K562 (cell line): ENCODE results near the gene CFAP92. TPM values are rescaled to one million over a fixed set of nuclear protein-coding genes. Genes with fewer than 3 reads are reported as not detected.

ENCODE experiments used
- ATAC-seq: fragments of 200-7000 bp; cut with Tn5 transposase; 3 replicates; pipeline ENCODE4 v1.9.1; 2020; ENCODE audit warnings: moderate library complexity
- BruUV-seq: library from RNA; stranded (reverse); fragments of 400-500 nt; replicated peaks from 2 replicates; lab custom pipeline; 2021; lab: Mats Ljungman, UMichigan
- CTCF ChIA-PET: fragments of 300-600 bp; formaldehyde crosslinking; extraction: SDS; loops from one replicate; lab custom pipeline; 2021; ENCODE audit warnings: low intra/inter-chr PET ratio; lab: Yijun Ruan, JAX
- POLR2A ChIA-PET: fragments of 300-600, 350-650 bp; sonication (Branson Sonifier 250); formaldehyde crosslinking; extraction: SDS; loops from one replicate; lab custom pipeline; 2021; ENCODE audit warnings: antibody characterized with exemption, inconsistent platforms; lab: Yijun Ruan, JAX
- DNase-seq, 4 experiments: peaks; one replicate each; pipeline versions ENCODE4 v3.0.0 to v3.0.0-alpha.2; 2011 to 2018; ENCODE audit warnings: low spot score in 3 of 4, mixed read lengths in 3 of 4; ENCODE audit errors: extremely low read depth in 1 of 4
- FAIRE-seq: peaks from 2 replicates; lab custom pipeline; 2011; peaks lifted over from hg19 to GRCh38; lab: Jason Lieb, UNC
- H2AFZ ChIP-seq: 2 replicates; pipeline ENCODE4 v1.6.0; 2011; ENCODE audit warnings: low read depth, low read length, control low read depth, inconsistent platforms
- H3K27ac ChIP-seq: fragments of 200-600 bp; 3 replicates; pipeline ENCODE4 v1.8.0; 2011; ENCODE audit warnings: low read depth, mild to moderate bottlenecking, control low read depth, inconsistent platforms, low read length, moderate library complexity, mixed read lengths; ENCODE audit errors: extremely low read depth
- H3K27me3 ChIP-seq, 2 experiments: fragments of 300-600 bp in 1 of 2; 2 replicates in 1 of 2; 3 replicates in 1 of 2; pipeline versions ENCODE4 v1.6.0 to v1.8.0; 2011; ENCODE audit warnings: inconsistent platforms in 2 of 2, low read length in 2 of 2, mild to moderate bottlenecking in 1 of 2, mixed read lengths in 1 of 2, moderate library complexity in 1 of 2; ENCODE audit not compliant: control insufficient read depth in 2 of 2, insufficient read depth in 2 of 2
- H3K36me3 ChIP-seq: fragments of 300-600 bp; 3 replicates; pipeline ENCODE4 v1.8.0; 2011; ENCODE audit warnings: mild to moderate bottlenecking, low read length, inconsistent platforms; ENCODE audit not compliant: control insufficient read depth, insufficient read depth
- H3K4me1 ChIP-seq, 2 experiments: fragments of 200-600 bp in 1 of 2; replicated peaks in 1 of 2; 2 replicates in 1 of 2; 3 replicates in 1 of 2; pipeline versions ENCODE4 v1.5.1 to v1.8.0; 2011; ENCODE audit warnings: inconsistent platforms in 2 of 2, low read length in 2 of 2, mild to moderate bottlenecking in 1 of 2, mixed read lengths in 1 of 2, moderate library complexity in 1 of 2; ENCODE audit not compliant: control insufficient read depth in 2 of 2, insufficient read depth in 2 of 2
- H3K4me2 ChIP-seq: 2 replicates; pipeline ENCODE4 v1.6.1; 2011; ENCODE audit warnings: low read length, control low read depth, inconsistent platforms, mixed read lengths; ENCODE audit not compliant: insufficient read depth
- H3K4me3 ChIP-seq: fragments of 200-600 bp; sonication (generic), shearing (Covaris generic); 2 replicates; pipeline ENCODE4 v1.5.1; 2016; ENCODE audit warnings: control low read depth, inconsistent platforms
- H3K79me2 ChIP-seq: fragments of 200-600 bp; 3 replicates; pipeline ENCODE4 v1.8.0; 2011; ENCODE audit warnings: low read length, inconsistent platforms; ENCODE audit not compliant: control insufficient read depth, insufficient read depth
- H3K9ac ChIP-seq, 2 experiments: 2 replicates each; pipeline versions ENCODE4 v1.6.0 to v1.6.1; 2011; ENCODE audit warnings: low read depth in 2 of 2, low read length in 2 of 2, control low read depth in 1 of 2, inconsistent platforms in 1 of 2, mild to moderate bottlenecking in 1 of 2, mixed read lengths in 1 of 2; ENCODE audit not compliant: insufficient read depth in 1 of 2
- H3K9me1 ChIP-seq: one replicate; pipeline ENCODE4 v1.6.0; 2011; ENCODE audit warnings: inconsistent platforms, mild to moderate bottlenecking, low read length, moderate library complexity; ENCODE audit not compliant: control insufficient read depth, insufficient read depth
- H3K9me3 ChIP-seq: replicated peaks from 2 replicates; pipeline ENCODE4 v1.5.1; 2011; ENCODE audit warnings: low read depth, low read length, inconsistent platforms; ENCODE audit not compliant: control insufficient read depth, insufficient read depth
- H4K20me1 ChIP-seq: replicated peaks from 2 replicates; pipeline ENCODE4 v1.6.1; 2011; ENCODE audit warnings: low read length, inconsistent platforms, mixed read lengths; ENCODE audit not compliant: control insufficient read depth, insufficient read depth
- BRCA1 ChIP-seq, 2 experiments: fragments of 450-650 bp in 1 of 2; sonication (generic) in 1 of 2; formaldehyde crosslinking in 1 of 2; IDR thresholded peaks; 2 replicates each; pipeline versions ENCODE4 v1.5.0 to v1.6.1; 2017 to 2020; ENCODE audit warnings: mild to moderate bottlenecking in 1 of 2, missing genetic modification reagents in 1 of 2
- GATA2 ChIP-seq: sonication (generic); formaldehyde crosslinking; IDR thresholded peaks from 2 replicates; pipeline ENCODE4 v1.4.0; 2020; ENCODE audit warnings: mild to moderate bottlenecking, missing genetic modification reagents
- NFYB ChIP-seq: IDR thresholded peaks from 2 replicates; pipeline ENCODE4 v1.6.1; 2011; ENCODE audit warnings: mild to moderate bottlenecking, moderate library complexity; ENCODE audit not compliant: insufficient read length; ENCODE audit errors: extremely low read depth
- PYGO2 ChIP-seq: fragments of 450-650 bp; IDR thresholded peaks from 2 replicates; pipeline ENCODE4 v1.6.1; 2016; ENCODE audit warnings: mild to moderate bottlenecking, missing genetic modification characterization, moderate library complexity, missing compliant biosample characterization
- RBM39 ChIP-seq: fragments of 200-400 bp; formaldehyde crosslinking; optimal IDR thresholded peaks from 2 replicates; pipeline ENCODE3; 2018; ENCODE audit warnings: low read depth, low read length
- RFX1 ChIP-seq: fragments of 450-650 bp; IDR thresholded peaks from 2 replicates; pipeline ENCODE4 v1.6.1; 2016; ENCODE audit warnings: mild to moderate bottlenecking, moderate library complexity
- RUNX1 ChIP-seq: sonication (generic); IDR thresholded peaks from 2 replicates; pipeline ENCODE4 v1.6.1; 2016; ENCODE audit warnings: antibody characterized with exemption, low read depth
- SUPT5H ChIP-seq: fragments of 450-650 bp; IDR thresholded peaks from 2 replicates; pipeline ENCODE4 v1.6.1; 2016
- ZNF318 ChIP-seq, 2 experiments: fragments of 450-650 bp; IDR thresholded peaks; 2 replicates each; pipeline ENCODE4 v1.6.1; 2016; ENCODE audit warnings: mild to moderate bottlenecking in 2 of 2, borderline replicate concordance in 1 of 2, low read depth in 1 of 2, moderate library complexity in 1 of 2
- WGBS: fragments of 100-300 bp; shearing (Covaris generic); methylation state at CpG from one replicate; pipeline ENCODE4 v1.1.6; 2016; ENCODE audit warnings: low coverage, mixed read lengths; ENCODE audit not compliant: insufficient coverage; ENCODE audit errors: missing lambda C conversion rate; 5-methylcytosine and 5-hydroxymethylcytosine counted together
- in situ Hi-C: fragments of 300-500 bp; cut with MboI; formaldehyde crosslinking; loops from 4 replicates; pipeline ENCODE4 v1.15.0; 2018; ENCODE audit warnings: inconsistent platforms, mixed read lengths
- intact Hi-C: fragments of 100-400 bp; cut with micrococcal nuclease; formaldehyde crosslinking; loops from 2 replicates; pipeline ENCODE4 v1.14.2; 2022
- polyA plus RNA-seq, 8 experiments: library from polyadenylated mRNA; depleted of rRNA in 4 of 8; stranded (reverse) in 5 of 8; unstranded in 3 of 8; fragments of >200 nt; fragmentation: Nextera tagmentation in 2 of 8; fragmentation: Illumina TruSeq in 1 of 8; extraction: Ambion mirVana in 2 of 8; extraction: Trizol in 1 of 8; gene quantifications; 2 replicates each; pipeline versions ENCODE4 v1.2.1 to v1.2.3, GENCODE V29; 2011 to 2014; ENCODE audit warnings: inconsistent platforms in 1 of 8, missing spikeins in 1 of 8
- total RNA-seq, 7 experiments: library from RNA; depleted of rRNA in 6 of 7; stranded (reverse); fragments of >200 nt in 6 of 7; fragmentation: Illumina TruSeq in 2 of 7; extraction: Trizol in 2 of 7; gene quantifications; 2 replicates each; pipeline versions ENCODE4 v1.2.1 to v1.2.3, GENCODE V29; 2011 to 2021; ENCODE audit warnings: low replicate concordance in 1 of 7
- TF ChIP-seq, protein P1 (sequence below): sonication (generic); formaldehyde crosslinking; IDR thresholded peaks from 2 replicates; pipeline ENCODE4 v1.8.0; 2022; ENCODE audit warnings: missing genetic modification reagents, mild to moderate bottlenecking, moderate library complexity, borderline replicate concordance

The CFAP92 gene
- total and polyA plus RNA-seq, 9 of the 15 experiments (the other 6 are each of a cell fraction or from before 2014, with no cell fraction given) = 0.06 to 0.62 (median 0.36) TPM

DNA sequence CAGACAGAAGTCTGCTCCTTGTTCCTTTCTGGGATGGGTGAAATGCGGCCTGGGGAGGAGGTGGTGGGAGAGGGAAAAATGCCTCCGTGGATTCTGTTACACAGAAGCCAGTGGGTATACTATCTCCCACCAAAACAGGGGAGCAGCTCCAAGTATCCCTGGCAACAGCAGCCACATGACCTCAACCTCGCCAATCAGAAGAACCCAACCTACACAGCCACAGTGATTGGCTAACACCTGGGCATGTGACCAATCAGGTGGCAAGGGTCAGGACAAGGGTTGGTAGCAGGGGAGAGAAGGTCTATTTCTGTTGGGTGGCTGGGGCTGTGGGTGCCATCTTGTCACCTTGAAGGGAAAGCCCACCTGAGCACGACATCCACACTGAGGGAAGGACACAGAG is 123.5 kb downstream of the CFAP92 start:
- H3K36me3 ChIP-seq = no peaks in the 10 kb centered on the region
- H3K27ac ChIP-seq = no peak overlapping the region
- H3K79me2 ChIP-seq = no peaks in the 10 kb centered on the region
- 57% methylated on average over 4 of the region's 4 CpGs for WGBS
- no peaks in the 10 kb centered on the region for H4K20me1 ChIP-seq
- no peak overlapping the region for H3K9ac ChIP-seq
- no peak overlapping the region for H2AFZ ChIP-seq
- no peaks in the 10 kb centered on the region for H3K27me3 ChIP-seq
- peaks cover 4 to 17% of the 10 kb centered on the region in 2 experiments; a peak in 4 of 5 replicates for H3K4me1 ChIP-seq
- no peak overlapping the region for H3K4me2 ChIP-seq
- H3K9me3 ChIP-seq = no peaks in the 10 kb centered on the region
- ATAC-seq = no peak
- in situ Hi-C loops (no loop called here), intact Hi-C loops (no loop called here)
- POLR2A ChIA-PET = interaction anchor here (0.8 to 1.0 kb wide), 2 partner anchors 9 to 13 kb away, joined by 3 to 4 read pairs; partner anchors contain the start of gene ACAD9
- no peaks in the 10 kb centered on the region for H3K9me1 ChIP-seq
- BruUV-seq = no TSS peak
- FAIRE-seq = no peak
- no peak overlapping the region for H3K4me3 ChIP-seq
- peak in 1 of 4 experiments; percentile 15 for DNase-seq
- CTCF ChIA-PET = no interaction called here
- peak; percentile 51; the same call in 1 of the 2 replicates for TF ChIP-seq RFX1
- TF ChIP-seq ZNF318 (IDR thresholded peaks at IDR 0.05; ENCODE audit: borderline replicate concordance in 1 of 2, low read depth in 1 of 2) = no peak
- TF ChIP-seq RUNX1 = no peak
- TF ChIP-seq SUPT5H = no peak
- TF ChIP-seq BRCA1 (IDR thresholded peaks at IDR 0.05) = no peak
- TF ChIP-seq BRCA1 (CRISPR knock-in tag; IDR thresholded peaks at IDR 0.05) = no peak
- no peak for TF ChIP-seq PYGO2
- no peak for TF ChIP-seq RBM39
- TF ChIP-seq, protein P1, sequence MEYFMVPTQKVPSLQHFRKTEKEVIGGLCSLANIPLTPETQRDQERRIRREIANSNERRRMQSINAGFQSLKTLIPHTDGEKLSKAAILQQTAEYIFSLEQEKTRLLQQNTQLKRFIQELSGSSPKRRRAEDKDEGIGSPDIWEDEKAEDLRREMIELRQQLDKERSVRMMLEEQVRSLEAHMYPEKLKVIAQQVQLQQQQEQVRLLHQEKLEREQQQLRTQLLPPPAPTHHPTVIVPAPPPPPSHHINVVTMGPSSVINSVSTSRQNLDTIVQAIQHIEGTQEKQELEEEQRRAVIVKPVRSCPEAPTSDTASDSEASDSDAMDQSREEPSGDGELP (CRISPR knock-in tag) = peak; percentile 25; the same call in 1 of the 2 replicates
- peak; percentile 28 for TF ChIP-seq NFYB
- no peak for TF ChIP-seq GATA2 (CRISPR knock-in tag)
